ENCODE results near the gene TLR4.

DNA sequence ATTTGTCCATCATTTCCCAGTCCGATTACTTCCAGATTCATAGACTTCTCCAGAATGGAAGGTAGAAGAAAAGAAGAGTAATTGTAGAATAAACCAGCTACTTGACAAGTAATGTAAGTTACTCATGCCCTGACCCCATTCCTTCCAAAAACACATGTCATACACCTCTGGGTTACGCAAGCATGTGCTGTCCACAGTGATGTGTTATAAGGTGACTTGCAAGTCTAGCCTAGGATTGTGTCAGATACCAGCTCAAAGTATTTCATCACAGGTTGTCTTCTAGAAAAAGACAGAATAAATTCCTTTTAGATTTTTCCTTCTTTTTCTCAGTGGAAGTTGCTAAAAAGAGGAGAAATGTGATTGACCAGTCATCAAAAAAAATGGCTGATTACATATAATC lies 8.0 kb upstream of the TLR4 start:
- TF ChIP-seq, protein P1, sequence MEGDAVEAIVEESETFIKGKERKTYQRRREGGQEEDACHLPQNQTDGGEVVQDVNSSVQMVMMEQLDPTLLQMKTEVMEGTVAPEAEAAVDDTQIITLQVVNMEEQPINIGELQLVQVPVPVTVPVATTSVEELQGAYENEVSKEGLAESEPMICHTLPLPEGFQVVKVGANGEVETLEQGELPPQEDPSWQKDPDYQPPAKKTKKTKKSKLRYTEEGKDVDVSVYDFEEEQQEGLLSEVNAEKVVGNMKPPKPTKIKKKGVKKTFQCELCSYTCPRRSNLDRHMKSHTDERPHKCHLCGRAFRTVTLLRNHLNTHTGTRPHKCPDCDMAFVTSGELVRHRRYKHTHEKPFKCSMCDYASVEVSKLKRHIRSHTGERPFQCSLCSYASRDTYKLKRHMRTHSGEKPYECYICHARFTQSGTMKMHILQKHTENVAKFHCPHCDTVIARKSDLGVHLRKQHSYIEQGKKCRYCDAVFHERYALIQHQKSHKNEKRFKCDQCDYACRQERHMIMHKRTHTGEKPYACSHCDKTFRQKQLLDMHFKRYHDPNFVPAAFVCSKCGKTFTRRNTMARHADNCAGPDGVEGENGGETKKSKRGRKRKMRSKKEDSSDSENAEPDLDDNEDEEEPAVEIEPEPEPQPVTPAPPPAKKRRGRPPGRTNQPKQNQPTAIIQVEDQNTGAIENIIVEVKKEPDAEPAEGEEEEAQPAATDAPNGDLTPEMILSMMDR (IDR thresholded peaks at IDR 0.05) = no peak
- TF ChIP-seq POLR2A (IDR thresholded peaks at IDR 0.05) (no peak), POLR2AphosphoS5 (IDR thresholded peaks at IDR 0.05; ENCODE audit: insufficient read depth in 1 of 2, low read depth in 1 of 2) (no peak)

Measured in vagina (tissue), 2 donors.